Activated CD8-positive, alpha-beta memory T cell treated with anti-CD3 and anti-CD28 coated beads, Interleukin-2, amount 50 U/mL, for 24 hours (primary cell): ENCODE results near the gene CMPK2.
"Not testable (repeated sequence)": the region's sequence is repeated elsewhere in the genome, so short reads cannot be mapped to it uniquely, and the experiment has no call there.

Experiments used
- DNase-seq: peaks from one replicate; pipeline ENCODE4 v3.0.0-alpha.2; 2020; ENCODE audit errors: extremely low read depth

The CMPK2 gene

DNA sequence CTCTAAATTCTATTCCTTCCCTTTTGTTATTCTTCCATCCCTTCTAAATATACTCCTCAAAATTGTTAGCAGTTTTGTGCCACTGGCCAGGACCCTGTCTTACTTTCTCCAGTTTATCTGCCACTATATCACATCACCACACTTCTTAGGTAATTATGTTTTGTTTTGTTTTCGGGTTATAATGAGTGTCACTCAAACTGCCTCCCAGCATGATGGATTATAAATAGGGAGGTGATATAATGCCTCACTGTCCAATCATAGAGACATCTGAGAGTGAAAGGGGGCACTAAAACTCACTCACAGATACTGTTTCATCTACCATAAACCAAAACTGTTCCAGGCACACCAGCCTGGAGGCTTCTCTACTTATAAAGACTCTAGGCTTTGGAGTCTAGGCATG lies 15.3 kb upstream of the CMPK2 start:
- no peak for DNase-seq

DNA sequence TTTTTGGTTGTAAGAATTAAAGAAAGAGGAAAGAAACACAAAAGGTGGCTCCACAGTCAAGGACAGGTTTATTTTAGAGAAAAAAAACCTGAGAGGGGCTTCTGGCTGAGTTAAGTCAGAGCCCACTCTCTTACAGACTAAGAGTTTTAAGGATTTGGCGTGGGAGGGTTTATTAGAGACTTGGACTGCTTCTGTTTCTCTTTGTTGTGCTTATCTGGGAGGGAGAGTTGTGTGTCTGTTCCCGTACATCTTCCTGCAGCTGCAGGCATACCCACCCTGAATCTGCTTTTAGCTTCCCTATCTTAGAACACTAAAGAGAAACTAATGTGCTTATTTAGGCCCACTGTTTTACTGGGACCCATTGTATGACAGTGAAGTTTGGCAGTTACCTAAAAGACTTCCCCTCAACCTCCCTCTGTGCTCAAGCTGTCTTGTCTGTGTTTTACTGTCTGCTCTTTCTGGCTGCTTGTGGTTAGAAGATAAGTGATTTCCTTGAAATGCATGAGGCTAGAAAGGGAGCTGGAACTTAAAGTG lies 14.6 kb upstream of the CMPK2 start:
- no peak for DNase-seq

DNA sequence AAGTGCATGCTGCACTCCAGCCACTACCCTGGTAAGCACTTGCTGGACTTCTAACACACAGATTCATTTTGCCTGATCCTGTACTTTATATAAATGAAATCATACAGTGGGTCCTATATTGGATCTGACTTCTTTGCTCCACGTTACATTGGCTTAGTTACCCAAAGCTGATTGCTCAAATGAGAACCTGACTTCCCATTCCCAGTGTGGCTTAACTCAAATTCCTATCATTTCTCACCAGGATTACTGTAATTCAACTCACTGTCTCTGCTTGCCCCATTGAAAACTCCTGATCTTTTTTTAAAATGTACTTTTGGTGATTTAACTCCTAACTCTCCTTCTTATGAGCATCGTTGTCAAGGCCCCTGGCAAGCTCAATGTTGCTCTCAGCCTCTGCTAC lies 13.3 kb upstream of the CMPK2 start:
- DNase-seq: no peak

DNA sequence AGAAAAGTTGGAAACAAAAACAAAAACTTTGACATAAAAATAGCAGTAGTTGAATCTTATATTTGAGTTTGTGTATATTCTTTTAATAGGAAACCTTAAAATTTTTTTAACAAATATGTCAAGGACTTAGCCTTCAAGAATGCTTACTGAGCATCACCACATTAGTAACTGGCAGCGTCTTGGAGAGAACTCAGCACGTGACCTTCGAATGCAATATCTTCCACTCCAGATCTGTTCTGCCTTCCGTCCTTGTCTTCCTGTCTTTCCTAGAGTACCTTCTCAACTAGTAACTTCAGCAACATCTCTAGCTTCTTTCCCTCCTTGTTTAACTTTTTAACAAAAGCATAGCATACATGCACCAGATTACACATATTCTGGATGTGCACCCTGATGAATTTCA lies 12.8 kb upstream of the CMPK2 start:
- DNase-seq: no peak

DNA sequence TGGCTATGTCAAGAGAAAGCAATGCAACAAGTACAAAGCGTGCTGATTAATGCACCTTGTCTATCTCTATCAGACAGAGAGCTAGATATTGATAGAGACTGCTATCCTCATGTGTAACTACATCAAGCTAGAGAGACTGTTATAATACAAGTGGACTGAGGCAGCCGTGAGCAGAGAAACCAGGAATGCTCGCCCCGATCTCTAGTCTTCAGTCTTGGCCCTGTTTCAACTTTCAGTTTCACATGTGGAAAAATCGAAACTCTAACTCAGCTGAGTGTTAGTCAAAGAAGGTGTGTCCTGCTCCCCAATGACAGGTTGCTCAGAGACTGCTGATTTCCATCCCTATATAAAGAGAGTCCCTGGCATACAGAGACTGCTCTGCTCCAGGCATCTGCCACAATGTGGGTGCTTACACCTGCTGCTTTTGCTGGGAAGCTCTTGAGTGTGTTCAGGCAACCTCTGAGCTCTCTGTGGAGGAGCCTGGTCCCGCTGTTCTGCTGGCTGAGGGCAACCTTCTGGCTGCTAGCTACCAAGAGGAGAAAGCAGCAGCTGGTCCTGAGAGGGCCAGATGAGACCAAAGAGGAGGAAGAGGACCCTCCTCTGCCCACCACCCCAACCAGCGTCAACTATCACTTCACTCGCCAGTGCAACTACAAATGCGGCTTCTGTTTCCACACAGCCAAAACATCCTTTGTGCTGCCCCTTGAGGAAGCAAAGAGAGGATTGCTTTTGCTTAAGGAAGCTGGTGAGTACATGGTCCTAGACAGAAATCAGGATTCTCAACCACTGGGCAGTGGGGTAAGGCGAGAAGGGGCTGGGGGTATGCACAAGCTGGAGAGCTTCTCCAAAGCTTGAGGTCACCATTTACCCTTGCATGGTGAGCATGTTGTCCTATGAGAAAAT lies 11.9 kb upstream of the CMPK2 start, which contains the start of gene RSAD2:
Gene RSAD2, plus strand, starts transcription at position 376 of the 903 bp plus-strand sequence. Its CDS starts 24 bp downstream, at position 400.
- no peak for DNase-seq

DNA sequence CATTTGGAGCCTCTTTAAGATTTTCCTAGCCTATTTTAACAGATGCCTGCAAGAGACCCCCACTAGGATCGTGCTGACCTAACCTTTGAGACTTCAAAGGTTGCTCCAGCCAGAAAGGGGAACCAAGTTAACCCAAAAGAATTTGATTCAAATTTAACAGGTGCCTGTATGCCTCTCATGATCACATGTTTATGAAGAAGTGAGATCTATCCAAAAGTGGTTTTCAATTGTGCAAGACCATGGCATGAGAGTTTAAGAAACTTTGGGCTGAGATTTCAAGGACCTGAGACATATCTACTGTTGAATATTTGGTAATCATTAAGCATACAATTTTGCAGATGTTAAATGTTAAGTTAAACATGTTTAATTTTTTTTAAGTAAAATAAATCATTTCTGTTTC lies 10.6 kb upstream of the CMPK2 start:
- DNase-seq: no peak

DNA sequence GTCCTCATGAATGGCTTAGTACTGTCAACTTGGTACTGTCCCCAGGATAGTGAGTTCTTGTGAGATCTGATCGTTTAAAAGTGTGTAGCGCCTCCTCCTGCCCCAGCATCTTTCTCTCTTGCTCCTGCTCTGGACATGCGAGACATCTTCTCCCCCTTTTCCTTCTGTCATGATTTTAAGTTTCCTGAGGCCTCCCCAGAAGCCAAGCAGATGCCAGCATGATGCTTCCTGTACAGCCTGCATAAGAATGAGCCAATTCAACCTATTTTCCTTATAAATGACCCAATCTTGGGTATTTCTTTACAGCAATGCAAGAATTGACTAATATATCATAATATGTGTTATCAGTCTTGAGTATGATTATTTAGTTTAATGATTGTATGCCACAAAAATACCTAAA lies 8.3 kb upstream of the CMPK2 start:
- DNase-seq: no peak

DNA sequence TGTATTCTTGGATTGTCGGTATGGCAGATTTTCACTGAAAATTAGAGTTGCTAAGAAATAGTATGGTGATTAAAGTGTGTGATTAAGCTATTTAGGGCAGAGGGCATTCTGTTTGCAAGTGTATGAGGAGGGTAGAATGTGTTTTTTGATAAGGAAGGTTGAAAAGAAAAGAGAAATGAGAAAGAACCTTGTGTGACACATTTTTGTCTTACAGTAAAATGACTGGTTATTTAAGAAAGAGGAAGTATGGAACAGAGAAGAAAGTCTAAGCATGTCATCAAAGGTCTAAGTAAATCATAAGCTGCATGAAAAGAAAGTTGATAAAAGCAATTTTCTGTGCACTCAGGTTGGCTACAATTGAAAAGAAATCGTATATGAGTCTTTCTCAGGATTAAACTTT lies 6.7 kb upstream of the CMPK2 start:
- DNase-seq: no peak

DNA sequence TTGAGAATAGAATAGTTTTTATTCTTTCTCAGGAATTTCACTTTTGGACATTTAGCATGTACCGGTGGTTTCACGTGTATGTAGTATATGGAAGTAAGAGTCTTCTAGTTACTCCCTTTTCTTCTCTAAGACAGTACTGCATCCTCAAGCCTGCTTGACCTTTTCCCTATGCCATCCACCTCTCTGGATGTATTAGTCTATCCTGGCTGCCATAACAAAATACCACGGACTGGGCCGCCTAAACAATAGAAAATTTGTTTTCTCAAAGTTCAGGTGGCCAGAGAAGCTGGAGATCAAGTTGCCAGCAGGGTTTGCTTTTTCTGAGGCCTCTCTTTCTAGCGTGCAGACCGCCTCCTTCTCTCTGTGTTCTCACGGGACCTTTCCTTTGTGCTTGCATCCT lies 1.3 kb upstream of the CMPK2 start:
- no peak for DNase-seq

DNA sequence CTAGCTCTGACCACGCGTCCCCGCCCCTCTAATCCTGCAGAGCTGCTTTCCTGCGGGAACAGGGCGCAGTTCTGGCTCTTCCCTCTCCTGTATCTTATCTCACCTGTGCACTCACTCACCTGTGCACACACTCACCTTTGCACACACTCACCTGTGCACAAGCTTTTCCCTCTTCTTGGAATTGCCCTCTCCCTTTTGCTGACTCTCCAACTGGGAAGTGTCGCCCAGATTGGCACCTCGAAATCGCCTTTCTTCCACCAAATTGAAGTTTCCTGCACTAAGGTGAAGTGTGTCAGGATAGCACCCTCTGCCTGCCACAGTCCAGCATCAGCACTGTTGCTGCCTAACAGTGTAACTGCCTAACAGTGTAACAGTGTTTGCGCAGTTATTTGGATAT lies 566 bp upstream of the CMPK2 start:
- DNase-seq: no peak

DNA sequence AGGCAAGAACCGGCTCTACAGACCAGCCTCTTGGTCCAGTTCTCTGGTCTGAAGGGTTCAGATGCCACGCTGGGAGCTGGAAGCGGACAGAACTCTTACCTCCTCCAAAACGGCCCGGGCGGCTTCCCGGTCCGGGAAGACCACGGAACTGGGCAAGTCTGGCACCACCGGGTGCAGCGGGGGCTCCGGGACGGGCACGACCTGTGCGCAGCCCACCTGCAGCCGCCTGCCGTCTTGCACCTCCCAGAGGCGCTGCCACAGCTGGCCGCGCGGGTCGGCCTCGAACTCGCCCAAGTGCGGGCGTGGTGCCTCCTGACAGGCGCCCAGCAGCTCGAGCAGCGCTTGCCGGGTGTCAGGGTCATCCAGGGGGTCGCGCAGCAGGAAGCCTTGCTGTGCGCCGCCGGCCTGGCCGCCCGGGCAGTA lies 773 bp downstream of the CMPK2 start:
- no peak for DNase-seq

DNA sequence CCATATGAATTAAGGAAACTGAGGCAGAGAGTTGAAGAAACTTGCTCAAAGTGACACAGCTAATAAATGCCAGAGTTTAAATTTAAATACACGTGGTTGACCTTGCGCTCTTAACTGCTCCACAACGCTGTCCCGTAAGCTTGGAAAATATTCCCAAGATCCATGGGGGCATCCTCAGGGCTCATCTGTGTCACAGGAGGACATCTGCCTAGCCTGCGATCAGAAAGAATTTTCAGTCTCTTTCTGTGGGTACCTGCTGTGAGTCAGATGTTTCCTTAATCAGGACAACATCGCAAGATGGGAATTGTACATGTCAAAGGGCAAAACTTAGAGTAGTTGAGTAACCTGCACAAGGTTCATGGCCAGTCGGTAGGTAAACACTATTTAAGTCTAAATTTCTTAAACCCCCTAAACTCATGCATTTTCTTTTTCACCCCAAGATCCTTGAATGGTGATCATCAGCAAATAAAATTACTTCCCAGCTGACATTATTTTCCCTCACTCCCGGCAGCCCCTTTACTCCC lies 1.4 kb downstream of the CMPK2 start:
- no peak for DNase-seq

DNA sequence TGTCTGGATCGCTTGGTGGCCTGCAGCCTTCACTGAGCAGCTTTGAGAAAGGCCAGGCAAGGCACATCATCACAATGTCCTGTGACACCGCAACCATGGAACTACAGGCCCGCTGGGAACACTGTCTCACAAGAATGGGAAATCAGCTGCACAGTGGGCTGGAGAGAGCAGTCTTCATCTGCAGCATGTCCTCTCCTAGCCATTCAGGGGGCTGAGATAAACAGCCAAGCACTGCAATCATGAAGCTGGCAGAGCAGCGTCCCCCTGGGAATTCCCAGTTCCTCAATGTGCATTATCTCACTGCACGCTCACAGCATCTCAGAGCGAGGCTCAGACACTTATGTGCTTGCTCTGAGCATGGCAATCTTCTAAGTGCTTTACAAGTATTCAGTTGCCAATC lies 1.9 kb downstream of the CMPK2 start:
- DNase-seq: no peak

DNA sequence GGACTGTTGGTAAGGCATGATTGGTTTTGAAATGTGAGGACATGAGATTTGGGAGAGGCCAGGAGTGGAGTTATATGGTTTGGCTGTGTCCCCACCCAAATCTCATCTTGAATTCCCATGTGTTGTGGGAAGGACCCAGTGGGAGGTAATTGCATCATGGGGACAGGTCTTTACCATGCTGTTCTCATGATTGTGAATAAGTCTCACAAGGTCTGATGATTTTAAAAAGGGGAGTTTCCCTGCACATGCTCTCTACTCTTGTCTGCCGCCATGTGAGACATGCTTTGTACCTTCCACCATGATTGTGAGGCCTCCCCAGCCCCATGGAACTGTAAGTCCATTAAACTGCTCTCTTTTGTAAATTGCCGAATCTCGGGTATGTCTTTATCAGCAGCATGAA lies 5.4 kb downstream of the CMPK2 start:
- no peak for DNase-seq

DNA sequence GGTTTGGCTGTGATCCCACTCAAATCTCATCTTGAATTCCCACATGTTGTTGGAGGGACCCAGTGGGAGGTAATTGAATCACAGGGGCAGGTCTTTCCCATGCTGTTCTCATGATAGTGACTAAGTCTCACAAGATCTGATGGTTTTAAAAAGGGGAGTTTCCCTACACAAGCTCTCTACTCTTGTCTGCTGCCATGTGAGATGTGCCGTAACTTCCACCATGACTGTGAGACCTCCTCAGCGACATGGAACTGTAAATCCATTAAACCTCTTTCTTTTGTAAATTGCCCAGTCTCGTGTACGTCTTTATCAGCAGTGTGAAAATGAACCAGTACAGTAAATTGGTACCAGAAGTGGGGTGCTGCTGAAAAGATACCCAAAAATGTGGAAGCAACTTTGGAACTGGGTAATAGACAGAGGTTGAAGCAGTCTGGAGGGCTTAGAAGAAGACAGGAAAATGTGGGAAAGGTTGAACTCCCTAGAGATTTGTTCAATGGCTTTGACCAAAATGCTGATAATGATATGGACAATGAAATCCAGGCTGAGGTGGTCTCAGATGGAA lies 7.2 kb downstream of the CMPK2 start:
- DNase-seq: not testable (repeated sequence)

DNA sequence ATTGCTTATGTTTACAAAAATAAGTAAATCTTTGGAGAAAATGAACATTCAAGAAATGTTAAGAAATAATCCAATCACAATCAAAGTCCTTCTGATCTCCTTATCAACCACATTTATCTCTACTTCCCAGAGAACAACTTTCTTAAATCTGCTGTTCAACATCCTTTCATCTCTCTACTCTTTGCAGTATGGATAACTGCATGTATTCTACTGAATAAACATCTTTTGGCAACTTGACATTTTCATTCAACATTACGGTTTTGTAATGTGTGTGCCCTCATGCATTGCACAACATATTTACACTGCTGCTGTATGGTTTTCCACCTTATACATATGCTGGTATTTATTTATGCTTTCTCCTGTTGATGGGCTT lies 9.2 kb downstream of the CMPK2 start:
- DNase-seq: no peak

DNA sequence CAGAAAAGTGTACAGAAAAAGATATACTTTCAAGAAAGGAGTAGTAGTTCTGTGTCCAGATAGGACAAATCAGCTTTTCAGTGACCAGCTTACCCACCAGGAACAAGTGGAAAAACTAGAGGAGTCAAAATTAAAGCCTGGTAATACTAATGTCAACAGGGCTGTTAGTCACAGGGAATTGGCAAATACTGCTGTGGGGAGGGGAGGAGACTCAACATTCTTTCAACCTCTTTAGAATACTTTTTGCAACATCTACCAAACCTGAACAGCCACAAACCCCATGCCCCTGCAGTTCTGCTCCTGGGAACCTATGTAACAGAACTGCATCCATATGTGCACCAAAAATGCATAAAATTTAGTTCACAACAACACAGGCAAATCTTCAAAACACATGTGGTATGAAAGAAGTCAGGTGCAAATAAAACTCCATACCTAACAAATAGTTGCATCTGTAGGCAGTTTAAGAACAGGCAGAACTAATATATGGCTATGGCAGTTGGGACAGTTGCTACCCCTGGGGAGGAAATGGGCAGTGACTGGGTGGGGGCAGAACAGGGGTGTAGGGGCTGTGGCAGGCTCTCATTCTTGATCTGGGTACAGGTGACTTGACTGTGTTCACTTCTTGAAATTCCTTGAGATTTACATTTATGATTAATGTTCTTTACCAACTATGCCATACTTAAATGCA lies 9.7 kb downstream of the CMPK2 start:
- DNase-seq: no peak

DNA sequence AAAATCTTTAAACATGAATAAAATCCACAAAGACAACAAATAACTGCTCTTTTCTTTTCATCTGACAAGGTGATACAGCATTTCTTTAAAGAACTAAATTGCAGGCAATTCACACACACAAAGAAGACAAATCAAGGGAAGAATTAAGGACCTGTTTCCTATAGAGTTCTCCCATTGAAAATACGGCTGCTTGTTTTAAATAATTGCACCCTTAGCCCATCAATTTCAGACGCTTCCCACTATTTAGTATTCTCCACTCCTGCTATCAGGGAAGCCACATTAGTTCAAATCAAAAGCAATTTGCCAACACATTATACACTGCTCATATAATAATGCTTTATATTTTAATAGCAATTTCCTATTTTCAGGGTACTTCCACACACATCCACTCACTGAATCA lies 11.3 kb downstream of the CMPK2 start:
- no peak for DNase-seq

DNA sequence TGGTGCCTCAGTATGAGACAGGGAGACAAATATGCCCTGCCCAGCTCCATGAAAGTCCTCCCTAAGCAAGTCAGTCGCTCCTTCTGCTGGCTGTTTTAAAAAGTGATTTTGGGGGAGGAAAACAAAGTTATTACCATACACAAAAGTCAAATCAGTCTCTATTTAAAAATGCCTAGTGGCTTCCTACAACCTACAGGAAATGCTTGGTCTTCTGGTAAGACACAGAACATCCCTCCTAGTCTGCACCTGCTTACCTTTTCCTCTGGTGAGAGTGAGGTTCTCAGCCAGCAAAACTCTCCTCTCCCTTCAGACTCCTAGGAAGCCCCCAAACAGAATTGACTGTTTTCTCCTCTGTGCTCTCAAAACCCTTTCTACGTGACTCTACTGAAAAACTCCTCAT lies 13.5 kb downstream of the CMPK2 start:
- DNase-seq: no peak

DNA sequence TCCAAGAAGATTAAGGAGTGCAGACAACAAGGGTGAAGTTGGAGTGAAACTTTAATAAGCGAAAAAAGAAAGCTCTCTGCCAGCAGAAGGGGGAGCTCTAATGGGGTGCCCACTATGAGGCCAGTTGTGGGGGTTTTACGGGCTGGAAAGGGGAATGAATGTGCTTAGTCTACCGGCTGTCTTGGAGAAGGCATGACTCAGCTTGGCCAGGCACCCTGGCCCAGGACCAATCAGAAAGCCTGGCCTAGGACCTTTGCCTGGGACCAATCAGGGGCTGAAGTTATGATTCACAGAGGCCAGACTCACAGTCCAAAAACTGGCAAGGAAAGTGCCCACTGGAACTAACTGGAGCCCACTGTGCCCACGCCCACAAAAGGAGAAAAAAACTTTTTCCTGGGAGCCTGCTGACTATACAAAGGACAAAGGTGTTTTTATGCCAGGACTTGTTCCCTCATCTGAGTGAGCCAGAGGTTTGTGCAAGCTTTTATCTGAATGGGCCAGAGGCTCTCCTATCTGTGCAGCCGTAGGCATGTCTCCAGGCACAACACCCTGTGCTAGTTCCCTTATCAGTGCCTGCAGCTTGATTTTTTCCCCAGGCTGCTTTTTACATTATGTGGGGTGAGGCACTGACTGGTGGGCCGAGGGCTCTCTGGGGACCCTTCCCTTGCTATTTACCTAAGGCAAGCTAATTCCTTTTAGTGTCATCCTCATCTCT lies 18.6 kb downstream of the CMPK2 start:
- DNase-seq: no peak

DNA sequence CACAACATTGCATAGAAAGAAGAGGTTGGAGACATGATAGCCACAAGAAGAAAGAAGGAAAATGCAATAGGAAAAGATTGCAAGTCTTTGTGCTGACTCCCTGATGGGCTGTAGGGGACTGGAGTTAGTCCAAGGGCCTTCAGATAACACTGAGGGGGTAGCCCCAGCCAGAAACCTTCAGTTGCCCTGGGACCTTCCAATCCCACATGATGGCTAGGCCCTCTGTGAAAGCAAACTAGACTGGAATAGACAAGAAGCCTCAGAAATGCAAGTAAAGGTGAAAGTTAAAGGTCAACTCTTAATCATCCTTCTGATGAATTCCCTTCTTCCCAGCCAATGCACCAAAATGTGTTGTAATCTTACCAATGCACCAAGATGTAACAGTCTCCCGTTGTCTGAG lies 19.2 kb downstream of the CMPK2 start:
- DNase-seq: no peak

DNA sequence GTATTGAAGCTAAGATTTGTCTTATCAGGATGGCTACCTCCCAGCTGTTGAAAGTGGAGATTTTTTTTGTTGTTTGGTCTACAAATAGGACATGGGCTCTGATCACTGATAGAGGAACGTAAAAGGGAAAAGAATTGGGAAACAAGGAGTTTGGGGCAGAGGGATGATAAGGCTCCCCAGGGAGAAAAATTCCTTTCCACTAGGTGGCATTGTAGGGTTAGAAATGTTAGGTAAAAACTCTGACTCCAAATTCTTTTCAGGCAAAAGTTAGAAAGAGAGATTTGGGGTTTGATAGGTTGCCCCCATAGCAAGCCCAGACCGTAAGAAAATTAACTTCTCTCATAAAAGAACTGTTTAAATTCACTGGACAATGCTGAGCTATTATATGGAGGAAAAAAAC lies 19.8 kb downstream of the CMPK2 start:
- no peak for DNase-seq
